ENCODE measurements around the gene ACTR3C. TPM values are rescaled to one million over a fixed set of nuclear protein-coding genes. Genes with fewer than 3 reads are reported as not detected.

Gene ACTR3C
- total and polyA plus RNA-seq, 2 experiments from 2014 or later: 1.5 to 3.5 TPM

DNA sequence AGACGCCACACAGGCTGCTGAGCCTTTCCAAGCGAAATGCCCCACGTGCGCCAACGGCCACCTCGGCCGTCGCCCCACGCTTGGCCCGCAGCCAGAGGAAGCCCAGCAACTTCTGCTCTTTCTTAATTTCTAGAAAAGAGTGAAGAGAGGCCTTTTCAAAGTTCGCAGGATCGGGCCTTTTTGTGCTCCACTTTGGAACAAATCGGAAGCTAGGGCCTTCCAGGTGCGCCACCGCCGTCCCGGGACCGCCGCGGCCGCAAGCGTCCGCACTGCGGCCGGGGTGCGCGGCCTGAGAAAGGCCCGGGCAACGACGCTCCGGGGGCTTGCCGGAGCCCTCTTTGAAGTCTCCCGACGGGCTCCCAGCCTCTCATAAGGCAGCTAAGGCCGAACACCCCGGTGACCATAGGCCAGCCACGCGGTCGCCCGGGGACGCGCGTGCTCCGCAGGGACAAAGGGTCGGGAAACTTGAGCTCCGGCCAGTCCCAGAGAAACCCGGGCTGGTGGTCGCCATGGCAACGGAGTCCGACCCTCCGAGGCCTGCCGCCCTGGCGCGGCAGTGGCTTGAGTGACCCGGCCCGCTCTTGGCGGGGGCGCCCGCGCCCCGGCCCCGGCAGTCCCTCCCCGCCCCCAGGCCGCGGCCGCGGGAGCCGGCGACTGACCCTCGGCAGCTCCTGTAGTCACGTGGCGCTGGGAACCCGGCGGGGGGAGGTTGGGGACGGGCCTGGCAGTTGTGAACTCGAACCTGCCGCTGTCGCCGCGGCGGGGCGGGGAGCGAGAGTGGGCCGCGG is 44.9 kb upstream of the ACTR3C start, which contains the start of gene REPIN1:
Gene REPIN1, plus strand, starts transcription at position 727 of the 788 bp plus-strand sequence. CDS start 890 bp downstream, outside the sequence.
- no peaks in the 10 kb centered on the region for H3K9me2 ChIP-seq (ENCODE audit: insufficient read depth)
- peaks cover 5% of the 10 kb centered on the region for H4K20me1 ChIP-seq (replicated peaks; ENCODE audit: insufficient read depth)
- H3K36me3 Mint-ChIP-seq (ENCODE audit: low read depth): peaks cover 34% of the 10 kb centered on the region
- H2AFZ ChIP-seq: no peak within 1 kb of the TSS; the same call in 1 of the 2 replicates
- peak within 1 kb of the TSS; percentile 96 for H3K4me2 ChIP-seq
- H3K4me3 Mint-ChIP-seq: peak within 1 kb of the TSS; percentile 98
- H3K36me3 ChIP-seq (ENCODE audit: insufficient read depth): 0 out of 2 replicates have a peak, but pooled peaks cover 3% of the 10 kb centered on the region
- H3K27me3 ChIP-seq (ENCODE audit: insufficient read depth): no peaks in the 10 kb centered on the region
- H3K4me1 Mint-ChIP-seq: peaks cover 53% of the 10 kb centered on the region
- H3K27me3 Mint-ChIP-seq (ENCODE audit: insufficient read depth, low read depth, poor library complexity): peaks cover 18% of the 10 kb centered on the region
- ATAC-seq (peak; percentile 42), DNase-seq (ENCODE audit: low spot score) (peak; percentile 84)
- H3K4me1 ChIP-seq (ENCODE audit: insufficient read depth): peaks cover 45% of the 10 kb centered on the region
- H3F3A ChIP-seq (replicated peaks; ENCODE audit: low read depth): peaks cover 19% of the 10 kb centered on the region
- no peak for TF ChIP-seq ZNF331 (CRISPR knock-in tag; IDR thresholded peaks at IDR 0.05; ENCODE audit: low read depth)
- peak; percentile 50 for TF ChIP-seq POLR2AphosphoS5 (IDR thresholded peaks at IDR 0.05; ENCODE audit: low read depth)
- TF ChIP-seq CREB1 (CRISPR knock-in tag; IDR thresholded peaks at IDR 0.05; ENCODE audit: low read depth): peak; percentile 3; the same call in 1 of the 2 replicates
- H3K4me3 ChIP-seq: peak within 1 kb of the TSS; percentile 81
- H3K79me2 ChIP-seq (replicated peaks; ENCODE audit: insufficient read depth): peaks cover 37% of the 10 kb centered on the region
- H3K27ac ChIP-seq (ENCODE audit: low read depth): peak within 1 kb of the TSS; percentile 96
- peak within 1 kb of the TSS; percentile 100 for H3K27ac Mint-ChIP-seq
- no peaks in the 10 kb centered on the region for H3K9me3 Mint-ChIP-seq

DNA sequence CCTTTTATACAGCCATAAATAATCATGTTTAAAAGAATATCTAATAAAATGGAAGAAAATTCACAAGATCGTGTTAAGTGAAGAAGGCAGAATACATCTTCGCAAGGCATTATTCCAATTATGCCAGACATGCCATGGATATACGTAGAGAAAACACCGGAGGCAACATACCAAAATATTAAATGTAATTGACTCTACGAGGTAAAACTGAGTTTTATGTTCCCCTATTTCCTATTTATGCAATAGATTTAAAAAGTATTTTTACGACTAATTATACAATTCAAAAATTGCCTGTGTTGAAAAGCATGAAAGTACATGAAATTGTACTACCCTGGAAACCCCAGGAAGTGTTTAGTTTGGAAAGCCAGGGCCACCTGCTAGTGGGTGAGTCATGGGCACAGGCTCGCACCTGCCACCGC is 44.3 kb upstream of the ACTR3C start:
- Mint-ChIP-seq H3K4me3 (peak overlapping the region; percentile 98), H3K9me3 (no peaks in the 10 kb centered on the region), H3K36me3 (ENCODE audit: low read depth) (peaks cover 28% of the 10 kb centered on the region), H3K4me1 (peaks cover 53% of the 10 kb centered on the region), H3K27ac (peak overlapping the region; percentile 95), H3K27me3 (ENCODE audit: insufficient read depth, low read depth, poor library complexity) (peaks cover 17% of the 10 kb centered on the region)
- Histone ChIP-seq H3K36me3 (ENCODE audit: insufficient read depth) (0 out of 2 replicates have a peak, but pooled peaks cover 3% of the 10 kb centered on the region), H4K20me1 (replicated peaks; ENCODE audit: insufficient read depth) (peaks cover 5% of the 10 kb centered on the region), H3K4me2 (peak overlapping the region; percentile 96), H2AFZ (no peak overlapping the region; the same call in 1 of the 2 replicates), H3K79me2 (replicated peaks; ENCODE audit: insufficient read depth) (peaks cover 31% of the 10 kb centered on the region), H3K27ac (ENCODE audit: low read depth) (peak overlapping the region; percentile 85), H3K4me1 (ENCODE audit: insufficient read depth) (peaks cover 51% of the 10 kb centered on the region), H3F3A (replicated peaks; ENCODE audit: low read depth) (peaks cover 15% of the 10 kb centered on the region), H3K4me3 (peak overlapping the region; percentile 81), H3K9me2 (ENCODE audit: insufficient read depth) (no peaks in the 10 kb centered on the region), H3K27me3 (ENCODE audit: insufficient read depth) (no peaks in the 10 kb centered on the region)
- DNase-seq (ENCODE audit: low spot score) (no peak), ATAC-seq (no peak)
- TF ChIP-seq, protein P1, sequence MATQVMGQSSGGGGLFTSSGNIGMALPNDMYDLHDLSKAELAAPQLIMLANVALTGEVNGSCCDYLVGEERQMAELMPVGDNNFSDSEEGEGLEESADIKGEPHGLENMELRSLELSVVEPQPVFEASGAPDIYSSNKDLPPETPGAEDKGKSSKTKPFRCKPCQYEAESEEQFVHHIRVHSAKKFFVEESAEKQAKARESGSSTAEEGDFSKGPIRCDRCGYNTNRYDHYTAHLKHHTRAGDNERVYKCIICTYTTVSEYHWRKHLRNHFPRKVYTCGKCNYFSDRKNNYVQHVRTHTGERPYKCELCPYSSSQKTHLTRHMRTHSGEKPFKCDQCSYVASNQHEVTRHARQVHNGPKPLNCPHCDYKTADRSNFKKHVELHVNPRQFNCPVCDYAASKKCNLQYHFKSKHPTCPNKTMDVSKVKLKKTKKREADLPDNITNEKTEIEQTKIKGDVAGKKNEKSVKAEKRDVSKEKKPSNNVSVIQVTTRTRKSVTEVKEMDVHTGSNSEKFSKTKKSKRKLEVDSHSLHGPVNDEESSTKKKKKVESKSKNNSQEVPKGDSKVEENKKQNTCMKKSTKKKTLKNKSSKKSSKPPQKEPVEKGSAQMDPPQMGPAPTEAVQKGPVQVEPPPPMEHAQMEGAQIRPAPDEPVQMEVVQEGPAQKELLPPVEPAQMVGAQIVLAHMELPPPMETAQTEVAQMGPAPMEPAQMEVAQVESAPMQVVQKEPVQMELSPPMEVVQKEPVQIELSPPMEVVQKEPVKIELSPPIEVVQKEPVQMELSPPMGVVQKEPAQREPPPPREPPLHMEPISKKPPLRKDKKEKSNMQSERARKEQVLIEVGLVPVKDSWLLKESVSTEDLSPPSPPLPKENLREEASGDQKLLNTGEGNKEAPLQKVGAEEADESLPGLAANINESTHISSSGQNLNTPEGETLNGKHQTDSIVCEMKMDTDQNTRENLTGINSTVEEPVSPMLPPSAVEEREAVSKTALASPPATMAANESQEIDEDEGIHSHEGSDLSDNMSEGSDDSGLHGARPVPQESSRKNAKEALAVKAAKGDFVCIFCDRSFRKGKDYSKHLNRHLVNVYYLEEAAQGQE (IDR thresholded peaks at IDR 0.05; ENCODE audit: unreplicated experiment): no peak
- TF ChIP-seq NANOG (IDR thresholded peaks at IDR 0.05; ENCODE audit: borderline replicate concordance) (no peak), EZH2 (IDR thresholded peaks at IDR 0.05; ENCODE audit: low read depth, unreplicated experiment) (no peak), ZNF331 (CRISPR knock-in tag; IDR thresholded peaks at IDR 0.05; ENCODE audit: low read depth) (no peak), ZNF114 (CRISPR knock-in tag; IDR thresholded peaks at IDR 0.05) (no peak), POLR2AphosphoS5 (IDR thresholded peaks at IDR 0.05; ENCODE audit: low read depth) (no peak), CREB1 (CRISPR knock-in tag; IDR thresholded peaks at IDR 0.05; ENCODE audit: low read depth) (no peak)
- TF ChIP-seq, protein P2, sequence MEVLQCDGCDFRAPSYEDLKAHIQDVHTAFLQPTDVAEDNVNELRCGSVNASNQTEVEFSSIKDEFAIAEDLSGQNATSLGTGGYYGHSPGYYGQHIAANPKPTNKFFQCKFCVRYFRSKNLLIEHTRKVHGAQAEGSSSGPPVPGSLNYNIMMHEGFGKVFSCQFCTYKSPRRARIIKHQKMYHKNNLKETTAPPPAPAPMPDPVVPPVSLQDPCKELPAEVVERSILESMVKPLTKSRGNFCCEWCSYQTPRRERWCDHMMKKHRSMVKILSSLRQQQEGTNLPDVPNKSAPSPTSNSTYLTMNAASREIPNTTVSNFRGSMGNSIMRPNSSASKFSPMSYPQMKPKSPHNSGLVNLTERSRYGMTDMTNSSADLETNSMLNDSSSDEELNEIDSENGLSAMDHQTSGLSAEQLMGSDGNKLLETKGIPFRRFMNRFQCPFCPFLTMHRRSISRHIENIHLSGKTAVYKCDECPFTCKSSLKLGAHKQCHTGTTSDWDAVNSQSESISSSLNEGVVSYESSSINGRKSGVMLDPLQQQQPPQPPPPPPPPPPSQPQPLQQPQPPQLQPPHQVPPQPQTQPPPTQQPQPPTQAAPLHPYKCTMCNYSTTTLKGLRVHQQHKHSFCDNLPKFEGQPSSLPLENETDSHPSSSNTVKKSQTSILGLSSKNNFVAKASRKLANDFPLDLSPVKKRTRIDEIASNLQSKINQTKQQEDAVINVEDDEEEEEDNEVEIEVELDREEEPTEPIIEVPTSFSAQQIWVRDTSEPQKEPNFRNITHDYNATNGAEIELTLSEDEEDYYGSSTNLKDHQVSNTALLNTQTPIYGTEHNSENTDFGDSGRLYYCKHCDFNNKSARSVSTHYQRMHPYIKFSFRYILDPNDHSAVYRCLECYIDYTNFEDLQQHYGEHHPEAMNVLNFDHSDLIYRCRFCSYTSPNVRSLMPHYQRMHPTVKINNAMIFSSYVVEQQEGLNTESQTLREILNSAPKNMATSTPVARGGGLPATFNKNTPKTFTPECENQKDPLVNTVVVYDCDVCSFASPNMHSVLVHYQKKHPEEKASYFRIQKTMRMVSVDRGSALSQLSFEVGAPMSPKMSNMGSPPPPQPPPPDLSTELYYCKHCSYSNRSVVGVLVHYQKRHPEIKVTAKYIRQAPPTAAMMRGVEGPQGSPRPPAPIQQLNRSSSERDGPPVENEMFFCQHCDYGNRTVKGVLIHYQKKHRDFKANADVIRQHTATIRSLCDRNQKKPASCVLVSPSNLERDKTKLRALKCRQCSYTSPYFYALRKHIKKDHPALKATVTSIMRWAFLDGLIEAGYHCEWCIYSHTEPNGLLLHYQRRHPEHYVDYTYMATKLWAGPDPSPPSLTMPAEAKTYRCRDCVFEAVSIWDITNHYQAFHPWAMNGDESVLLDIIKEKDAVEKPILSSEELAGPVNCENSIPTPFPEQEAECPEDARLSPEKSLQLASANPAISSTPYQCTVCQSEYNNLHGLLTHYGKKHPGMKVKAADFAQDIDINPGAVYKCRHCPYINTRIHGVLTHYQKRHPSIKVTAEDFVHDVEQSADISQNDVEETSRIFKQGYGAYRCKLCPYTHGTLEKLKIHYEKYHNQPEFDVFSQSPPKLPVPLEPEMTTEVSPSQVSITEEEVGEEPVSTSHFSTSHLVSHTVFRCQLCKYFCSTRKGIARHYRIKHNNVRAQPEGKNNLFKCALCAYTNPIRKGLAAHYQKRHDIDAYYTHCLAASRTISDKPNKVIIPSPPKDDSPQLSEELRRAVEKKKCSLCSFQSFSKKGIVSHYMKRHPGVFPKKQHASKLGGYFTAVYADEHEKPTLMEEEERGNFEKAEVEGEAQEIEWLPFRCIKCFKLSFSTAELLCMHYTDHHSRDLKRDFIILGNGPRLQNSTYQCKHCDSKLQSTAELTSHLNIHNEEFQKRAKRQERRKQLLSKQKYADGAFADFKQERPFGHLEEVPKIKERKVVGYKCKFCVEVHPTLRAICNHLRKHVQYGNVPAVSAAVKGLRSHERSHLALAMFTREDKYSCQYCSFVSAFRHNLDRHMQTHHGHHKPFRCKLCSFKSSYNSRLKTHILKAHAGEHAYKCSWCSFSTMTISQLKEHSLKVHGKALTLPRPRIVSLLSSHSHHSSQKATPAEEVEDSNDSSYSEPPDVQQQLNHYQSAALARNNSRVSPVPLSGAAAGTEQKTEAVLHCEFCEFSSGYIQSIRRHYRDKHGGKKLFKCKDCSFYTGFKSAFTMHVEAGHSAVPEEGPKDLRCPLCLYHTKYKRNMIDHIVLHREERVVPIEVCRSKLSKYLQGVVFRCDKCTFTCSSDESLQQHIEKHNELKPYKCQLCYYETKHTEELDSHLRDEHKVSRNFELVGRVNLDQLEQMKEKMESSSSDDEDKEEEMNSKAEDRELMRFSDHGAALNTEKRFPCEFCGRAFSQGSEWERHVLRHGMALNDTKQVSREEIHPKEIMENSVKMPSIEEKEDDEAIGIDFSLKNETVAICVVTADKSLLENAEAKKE (CRISPR knock-in tag; IDR thresholded peaks at IDR 0.05): no peak
- TF ChIP-seq, protein P3, sequence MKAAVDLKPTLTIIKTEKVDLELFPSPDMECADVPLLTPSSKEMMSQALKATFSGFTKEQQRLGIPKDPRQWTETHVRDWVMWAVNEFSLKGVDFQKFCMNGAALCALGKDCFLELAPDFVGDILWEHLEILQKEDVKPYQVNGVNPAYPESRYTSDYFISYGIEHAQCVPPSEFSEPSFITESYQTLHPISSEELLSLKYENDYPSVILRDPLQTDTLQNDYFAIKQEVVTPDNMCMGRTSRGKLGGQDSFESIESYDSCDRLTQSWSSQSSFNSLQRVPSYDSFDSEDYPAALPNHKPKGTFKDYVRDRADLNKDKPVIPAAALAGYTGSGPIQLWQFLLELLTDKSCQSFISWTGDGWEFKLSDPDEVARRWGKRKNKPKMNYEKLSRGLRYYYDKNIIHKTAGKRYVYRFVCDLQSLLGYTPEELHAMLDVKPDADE (IDR thresholded peaks at IDR 0.05): no peak
